T-helper 1 cell (primary cell): ENCODE data around the gene MIEN1.
A peak's percentile ranks its signal among the peaks of the same experiment; 100 is the strongest.
"Not testable (repeated sequence)": the region's sequence is repeated elsewhere in the genome, so short reads cannot be mapped to it uniquely, and the experiment has no call there.

Experiments used
- DNase-seq, 5 donors: peaks; one replicate each; pipeline ENCODE4 v3.0.0-alpha.2; 2012 to 2020

Gene MIEN1

GRCh38 chr17:39715375-39716072 lies 14.8 kb downstream of the MIEN1 start:
- DNase-seq, result no peak

- no peak for DNase-seq
Observed at GRCh38 chr17:39714234-39714633, 16.1 kb downstream of the MIEN1 start.

- DNase-seq, result no peak
Observed at GRCh38 chr17:39711851-39712250, 18.5 kb downstream of the MIEN1 start.

- not testable (repeated sequence) for DNase-seq
Observed at GRCh38 chr17:39711071-39711470, 19.3 kb downstream of the MIEN1 start.

GRCh38 chr17:39709998-39710964 lies 20.1 kb downstream of the MIEN1 start:
- DNase-seq, result no peak

GRCh38 chr17:39709319-39709997 lies 20.9 kb downstream of the MIEN1 start:
- no peak for DNase-seq

GRCh38 chr17:39706921-39707337 lies 23.4 kb downstream of the MIEN1 start:
- DNase-seq, result peak in 1 of 5 donors; percentile 55

- no peak for DNase-seq
Observed at GRCh38 chr17:39706383-39706782, 23.9 kb downstream of the MIEN1 start.

GRCh38 chr17:39705786-39706348 lies 24.5 kb downstream of the MIEN1 start:
- DNase-seq, result no peak

- no peak for DNase-seq
Observed at GRCh38 chr17:39704821-39705551, 25.3 kb downstream of the MIEN1 start.

GRCh38 chr17:39703913-39704312 lies 26.4 kb downstream of the MIEN1 start:
- no peak for DNase-seq

GRCh38 chr17:39702901-39703893 lies 27.1 kb downstream of the MIEN1 start:
- no peak for DNase-seq

GRCh38 chr17:39701784-39702422 lies 28.4 kb downstream of the MIEN1 start:
- DNase-seq, result no peak

GRCh38 chr17:39701012-39701783 lies 29.1 kb downstream of the MIEN1 start:
- DNase-seq, result no peak

- no peak for DNase-seq
Observed at GRCh38 chr17:39700148-39700987, 30.0 kb downstream of the MIEN1 start.

GRCh38 chr17:39699818-39700147 lies 30.5 kb downstream of the MIEN1 start, which contains the start of gene ERBB2:
TSS of gene ERBB2 (plus strand) at chr17:39700064. CDS start at chr17:39700239, 175 bp downstream.
- DNase-seq, result no peak

GRCh38 chr17:39699157-39699817 lies 31.0 kb downstream of the MIEN1 start:
- not testable (repeated sequence) for DNase-seq

- DNase-seq, result no peak
Observed at GRCh38 chr17:39697961-39698360, 32.4 kb downstream of the MIEN1 start.
